T-helper 1 cell treated with Interleukin-12 subunit alpha and Interleukin-12 subunit beta and Interleukin-4 antibody, amounts not matched to agents 30 μg/mL and 1 μg/mL, for 36 hours (primary cell): ENCODE measurements around the gene INTS14.
"Not testable (repeated sequence)": the region's sequence is repeated elsewhere in the genome, so short reads cannot be mapped to it uniquely, and the experiment has no call there.

Experiments used
- H3K27ac Mint-ChIP-seq: one replicate; pipeline ENCODE4 v1.8.0; 2021; ENCODE audit warnings: mild to moderate bottlenecking, mixed read lengths
- H3K27me3 Mint-ChIP-seq: one replicate; pipeline ENCODE4 v1.8.0; 2021; ENCODE audit warnings: low read depth, mixed read lengths
- H3K36me3 Mint-ChIP-seq: one replicate; pipeline ENCODE4 v1.8.0; 2021; ENCODE audit warnings: low read depth, mixed read lengths
- H3K4me1 Mint-ChIP-seq: one replicate; pipeline ENCODE4 v1.8.0; 2021; ENCODE audit warnings: low read depth, mixed read lengths
- H3K4me3 Mint-ChIP-seq: one replicate; pipeline ENCODE4 v1.8.0; 2021; ENCODE audit warnings: mild to moderate bottlenecking, moderate library complexity, mixed read lengths
- H3K9me3 Mint-ChIP-seq: one replicate; pipeline ENCODE4 v1.8.0; 2021; ENCODE audit warnings: mixed read lengths

The INTS14 gene

GRCh38 chr15:65549288-65549687 is 61.6 kb downstream of the INTS14 start:
- H3K36me3 Mint-ChIP-seq, H3K4me3 Mint-ChIP-seq, H3K9me3 Mint-ChIP-seq, H3K27me3 Mint-ChIP-seq, H3K27ac Mint-ChIP-seq: not testable (repeated sequence)
- peaks cover 11% of the 10 kb centered on the region for H3K4me1 Mint-ChIP-seq

GRCh38 chr15:65547841-65548240 is 63.1 kb downstream of the INTS14 start:
- H3K27me3 Mint-ChIP-seq: no peaks in the 10 kb centered on the region
- no peak overlapping the region for H3K27ac Mint-ChIP-seq
- peaks cover 11% of the 10 kb centered on the region for H3K4me1 Mint-ChIP-seq
- no peaks in the 10 kb centered on the region for H3K9me3 Mint-ChIP-seq
- no peaks in the 10 kb centered on the region for H3K36me3 Mint-ChIP-seq
- H3K4me3 Mint-ChIP-seq: no peak overlapping the region

GRCh38 chr15:65541231-65541820 is 69.6 kb downstream of the INTS14 start:
- Mint-ChIP-seq H3K27me3 (no peaks in the 10 kb centered on the region), H3K36me3 (peaks cover 3% of the 10 kb centered on the region), H3K27ac (no peak overlapping the region), H3K4me1 (peaks cover 5% of the 10 kb centered on the region), H3K4me3 (no peak overlapping the region), H3K9me3 (no peaks in the 10 kb centered on the region)

- no peak overlapping the region for H3K27ac Mint-ChIP-seq
- H3K36me3 Mint-ChIP-seq: peaks cover 3% of the 10 kb centered on the region
- H3K4me1 Mint-ChIP-seq: peaks cover 5% of the 10 kb centered on the region
- H3K27me3 Mint-ChIP-seq: no peaks in the 10 kb centered on the region
- no peaks in the 10 kb centered on the region for H3K9me3 Mint-ChIP-seq
- H3K4me3 Mint-ChIP-seq: no peak overlapping the region
These were observed 70.6 kb downstream of the INTS14 start for GRCh38 chr15:65540314-65540713.

- Mint-ChIP-seq H3K4me3 (no peak overlapping the region), H3K9me3 (no peaks in the 10 kb centered on the region), H3K27ac (no peak overlapping the region), H3K36me3 (peaks cover 3% of the 10 kb centered on the region), H3K4me1 (peaks cover 16% of the 10 kb centered on the region), H3K27me3 (no peaks in the 10 kb centered on the region)
These were observed 75.7 kb downstream of the INTS14 start for GRCh38 chr15:65535192-65535591.

- Mint-ChIP-seq H3K27me3 (peaks cover 3% of the 10 kb centered on the region), H3K36me3 (peaks cover 3% of the 10 kb centered on the region), H3K4me3 (no peak overlapping the region), H3K4me1 (peaks cover 20% of the 10 kb centered on the region), H3K9me3 (no peaks in the 10 kb centered on the region), H3K27ac (peak overlapping the region; percentile 36)
These were observed 77.7 kb downstream of the INTS14 start for GRCh38 chr15:65533057-65533756.

- Mint-ChIP-seq H3K36me3 (no peaks in the 10 kb centered on the region), H3K27ac (no peak overlapping the region), H3K9me3 (no peaks in the 10 kb centered on the region), H3K27me3 (peaks cover 3% of the 10 kb centered on the region), H3K4me3 (no peak overlapping the region), H3K4me1 (peaks cover 20% of the 10 kb centered on the region)
These were observed 78.2 kb downstream of the INTS14 start for GRCh38 chr15:65532738-65533051.

- H3K9me3 Mint-ChIP-seq: no peaks in the 10 kb centered on the region
- peaks cover 3% of the 10 kb centered on the region for H3K27me3 Mint-ChIP-seq
- H3K36me3 Mint-ChIP-seq: no peaks in the 10 kb centered on the region
- peak within 1 kb of the TSS; percentile 83 for H3K27ac Mint-ChIP-seq
- H3K4me3 Mint-ChIP-seq: peak within 1 kb of the TSS; percentile 83
- H3K4me1 Mint-ChIP-seq: peaks cover 20% of the 10 kb centered on the region
These were observed 80.4 kb downstream of the INTS14 start, which contains the start of gene HACD3 for GRCh38 chr15:65530318-65531111. Gene HACD3, plus strand, starts transcription at chr15:65530463. Its CDS starts 169 bp downstream, at chr15:65530632.

GRCh38 chr15:65529762-65530317 is 81.1 kb downstream of the INTS14 start:
- peak overlapping the region; percentile 83 for H3K27ac Mint-ChIP-seq
- peaks cover 3% of the 10 kb centered on the region for H3K27me3 Mint-ChIP-seq
- no peaks in the 10 kb centered on the region for H3K9me3 Mint-ChIP-seq
- H3K4me1 Mint-ChIP-seq: peaks cover 20% of the 10 kb centered on the region
- H3K4me3 Mint-ChIP-seq: peak overlapping the region; percentile 76
- no peaks in the 10 kb centered on the region for H3K36me3 Mint-ChIP-seq
